H9 (cell line): ENCODE measurements around the gene LRRC52. TPM values are rescaled to one million over a fixed set of nuclear protein-coding genes. Genes with fewer than 3 reads are reported as not detected.

Experiments used
- DNase-seq: peaks from one replicate; pipeline ENCODE4 v3.0.0-alpha.2; 2017
- H2AFZ ChIP-seq: one replicate; pipeline ENCODE4 v1.6.1; 2013; ENCODE audit warnings: mild to moderate bottlenecking, low read length, control low read depth, moderate library complexity
- H2AK5ac ChIP-seq: 2 replicates; pipeline ENCODE4 v1.6.1; 2013; ENCODE audit warnings: low read length, control low read depth, mixed read lengths; ENCODE audit not compliant: insufficient read length
- H2BK120ac ChIP-seq: one replicate; pipeline ENCODE4 v1.6.1; 2013; ENCODE audit warnings: low read depth, mild to moderate bottlenecking, low read length, control low read depth, inconsistent platforms; ENCODE audit not compliant: poor library complexity, severe bottlenecking
- H2BK12ac ChIP-seq: 2 replicates; pipeline ENCODE4 v1.6.1; 2013; ENCODE audit warnings: low read length, control low read depth, mixed read lengths, low read depth; ENCODE audit not compliant: insufficient read length
- H2BK15ac ChIP-seq: 2 replicates; pipeline ENCODE4 v1.6.1; 2013; ENCODE audit warnings: low read depth, low read length, control low read depth
- H2BK20ac ChIP-seq: one replicate; pipeline ENCODE4 v1.6.1; 2013; ENCODE audit warnings: low read depth, mild to moderate bottlenecking, low read length, control low read depth, inconsistent platforms; ENCODE audit not compliant: poor library complexity, severe bottlenecking
- H2BK5ac ChIP-seq: 2 replicates; pipeline ENCODE4 v1.6.1; 2013; ENCODE audit warnings: low read length, control low read depth, mixed read lengths; ENCODE audit not compliant: insufficient read length
- H3K14ac ChIP-seq: 2 replicates; pipeline ENCODE4 v1.6.1; 2013; ENCODE audit warnings: low read length, control low read depth; ENCODE audit not compliant: insufficient read depth
- H3K18ac ChIP-seq: 2 replicates; pipeline ENCODE4 v1.6.1; 2013; ENCODE audit warnings: low read depth, mild to moderate bottlenecking, mixed read lengths, low read length, control low read depth; ENCODE audit not compliant: insufficient read length
- H3K23ac ChIP-seq: 2 replicates; pipeline ENCODE4 v1.6.1; 2013; ENCODE audit warnings: low read length, control low read depth, mixed read lengths, low read depth; ENCODE audit not compliant: insufficient read length
- H3K23me2 ChIP-seq: 2 replicates; pipeline ENCODE4 v1.6.1; 2013; ENCODE audit warnings: low read depth, mild to moderate bottlenecking, mixed read lengths, low read length, control low read depth; ENCODE audit not compliant: insufficient read length, poor library complexity, severe bottlenecking
- H3K27ac ChIP-seq: 2 replicates; pipeline ENCODE4 v1.5.1; 2013; ENCODE audit warnings: low read length, control low read depth, mixed read lengths, low read depth; ENCODE audit not compliant: insufficient read length
- H3K27me3 ChIP-seq: 2 replicates; pipeline ENCODE4 v1.6.1; 2013; ENCODE audit warnings: low read length, control low read depth, inconsistent platforms; ENCODE audit not compliant: insufficient read depth
- H3K4ac ChIP-seq: 2 replicates; pipeline ENCODE4 v1.6.1; 2013; ENCODE audit warnings: low read depth, mild to moderate bottlenecking, control low read depth, inconsistent platforms, low read length, moderate library complexity
- H3K4me1 ChIP-seq: 2 replicates; pipeline ENCODE4 v1.6.1; 2013; ENCODE audit warnings: low read length, control low read depth, inconsistent platforms; ENCODE audit not compliant: insufficient read depth
- H3K4me2 ChIP-seq: 2 replicates; pipeline ENCODE4 v1.6.1; 2013; ENCODE audit warnings: low read length, control low read depth, mixed read lengths; ENCODE audit not compliant: insufficient read length, insufficient read depth
- H3K56ac ChIP-seq: 2 replicates; pipeline ENCODE4 v1.6.1; 2013; ENCODE audit warnings: low read depth, mild to moderate bottlenecking, mixed read lengths, low read length, control low read depth; ENCODE audit not compliant: insufficient read length
- H3K79me1 ChIP-seq: 2 replicates; pipeline ENCODE4 v1.6.1; 2013; ENCODE audit warnings: low read depth, mild to moderate bottlenecking, moderate library complexity, low read length, control low read depth, inconsistent platforms; ENCODE audit not compliant: insufficient read depth, poor library complexity, severe bottlenecking
- H3K79me2 ChIP-seq: 2 replicates; pipeline ENCODE4 v1.6.1; 2013; ENCODE audit warnings: low read length, control low read depth, inconsistent platforms; ENCODE audit not compliant: insufficient read depth
- H3K9ac ChIP-seq: 2 replicates; pipeline ENCODE4 v1.6.1; 2013; ENCODE audit warnings: low read length, control low read depth, mixed read lengths; ENCODE audit not compliant: insufficient read length; ENCODE audit errors: extremely low read depth
- H3K9me3 ChIP-seq: one replicate; pipeline ENCODE4 v1.6.1; 2013; ENCODE audit warnings: low read depth, low read length, inconsistent platforms; ENCODE audit not compliant: control insufficient read depth
- H3T11ph ChIP-seq: one replicate; pipeline ENCODE4 v1.6.1; 2013; ENCODE audit warnings: mild to moderate bottlenecking, low read length, control low read depth, inconsistent platforms
- H4K20me1 ChIP-seq: one replicate; pipeline ENCODE4 v1.6.1; 2013; ENCODE audit not compliant: control insufficient read depth, insufficient read length, insufficient read depth
- H4K5ac ChIP-seq: 2 replicates; pipeline ENCODE4 v1.6.1; 2013; ENCODE audit warnings: low read depth, mild to moderate bottlenecking, mixed read lengths, low read length, control low read depth; ENCODE audit not compliant: insufficient read length
- H4K8ac ChIP-seq: replicated peaks from 2 replicates; pipeline ENCODE4 v1.6.1; 2013; ENCODE audit warnings: low read length, control low read depth, mixed read lengths, low read depth; ENCODE audit not compliant: insufficient read length
- H4K91ac ChIP-seq: 2 replicates; pipeline ENCODE4 v1.6.1; 2013; ENCODE audit warnings: low read depth, mild to moderate bottlenecking, moderate library complexity, mixed read lengths, low read length, control low read depth; ENCODE audit not compliant: insufficient read length
- H3K27ac Mint-ChIP-seq, 3 experiments: 2 replicates in 2 of 3; 3 replicates in 1 of 3; pipeline ENCODE4 v1.8.0; 2020 to 2021; ENCODE audit warnings: mixed read lengths in 3 of 3, mild to moderate bottlenecking in 1 of 3, moderate library complexity in 1 of 3
- H3K27me3 Mint-ChIP-seq: 2 replicates; pipeline ENCODE4 v1.8.0; 2021; ENCODE audit warnings: low read depth, mild to moderate bottlenecking, moderate library complexity, mixed read lengths
- H3K36me3 Mint-ChIP-seq, 3 experiments: 2 replicates in 2 of 3; 3 replicates in 1 of 3; pipeline ENCODE4 v1.8.0; 2020 to 2021; ENCODE audit warnings: low read depth in 3 of 3, mixed read lengths in 3 of 3; ENCODE audit not compliant: insufficient read depth in 1 of 3
- H3K4me1 Mint-ChIP-seq, 2 experiments: 2 replicates each; pipeline ENCODE4 v1.8.0; 2020; ENCODE audit warnings: mixed read lengths in 2 of 2
- H3K4me3 Mint-ChIP-seq, 2 experiments: 2 replicates in 1 of 2; 3 replicates in 1 of 2; pipeline ENCODE4 v1.8.0; 2020 to 2021; ENCODE audit warnings: mild to moderate bottlenecking in 2 of 2, mixed read lengths in 2 of 2, moderate library complexity in 1 of 2
- H3K9me3 Mint-ChIP-seq, 2 experiments: 2 replicates in 1 of 2; 3 replicates in 1 of 2; pipeline ENCODE4 v1.8.0; 2020; ENCODE audit warnings: mild to moderate bottlenecking in 2 of 2, mixed read lengths in 2 of 2, moderate library complexity in 1 of 2
- WGBS: extraction: QIAGEN DNeasy Blood & Tissue Kit; methylation state at CpG from one replicate; pipeline ENCODE4 v1.1.7; 2013; ENCODE audit warnings: missing lambda C conversion rate, low lambda C conversion rate, mixed read lengths; ENCODE audit not compliant: insufficient read length; ENCODE audit errors: extremely low coverage; 5-methylcytosine and 5-hydroxymethylcytosine counted together
- total RNA-seq: library from RNA; stranded (reverse); gene quantifications from 2 replicates; pipeline ENCODE4 v1.2.1, GENCODE V29; 2021
- TF ChIP-seq, protein P1 (sequence below): fragments of 200-600 bp; sonication (generic); conservative IDR thresholded peaks from 3 replicates; pipeline ENCODE4 v1.8.0; 2021; ENCODE audit warnings: antibody characterized with exemption, mild to moderate bottlenecking

Gene LRRC52
- total RNA-seq, 1 experiment from 2014 or later, result not detected

DNA sequence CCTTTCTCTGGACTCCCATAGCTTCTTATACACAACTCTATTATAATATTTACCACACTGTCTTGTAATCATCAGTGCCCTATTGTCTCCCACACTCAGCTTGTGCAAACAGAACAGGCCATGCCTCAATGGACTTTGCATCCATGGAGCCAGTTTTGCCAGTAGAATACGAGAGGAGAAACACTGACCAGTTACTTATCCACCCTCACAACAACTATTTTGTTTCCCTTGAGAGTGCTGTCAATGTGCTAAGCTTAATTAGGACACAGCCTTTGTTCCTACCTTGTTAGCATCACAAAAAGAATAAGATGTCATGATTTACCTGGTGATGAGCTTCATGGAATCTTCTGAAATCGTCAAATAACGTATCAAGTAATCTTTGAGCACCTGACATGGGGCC, 18.1 kb upstream of the LRRC52 start:
- Mint-ChIP-seq H3K36me3 (no peaks in the 10 kb centered on the region), H3K4me1 (peaks cover 10 to 13% of the 10 kb centered on the region in 2 experiments), H3K27ac (no peak overlapping the region), H3K9me3 (peaks cover 7 to 8% of the 10 kb centered on the region in 2 experiments; a peak in 3 of 5 replicates), H3K27me3 (peaks cover 1% of the 10 kb centered on the region; the same call in 1 of the 2 replicates), H3K4me3 (no peak overlapping the region)
- H2BK12ac ChIP-seq, result no peak overlapping the region
- no peaks in the 10 kb centered on the region for H3K79me2 ChIP-seq
- H3K23me2 ChIP-seq, result no peaks in the 10 kb centered on the region
- TF ChIP-seq, protein P1, sequence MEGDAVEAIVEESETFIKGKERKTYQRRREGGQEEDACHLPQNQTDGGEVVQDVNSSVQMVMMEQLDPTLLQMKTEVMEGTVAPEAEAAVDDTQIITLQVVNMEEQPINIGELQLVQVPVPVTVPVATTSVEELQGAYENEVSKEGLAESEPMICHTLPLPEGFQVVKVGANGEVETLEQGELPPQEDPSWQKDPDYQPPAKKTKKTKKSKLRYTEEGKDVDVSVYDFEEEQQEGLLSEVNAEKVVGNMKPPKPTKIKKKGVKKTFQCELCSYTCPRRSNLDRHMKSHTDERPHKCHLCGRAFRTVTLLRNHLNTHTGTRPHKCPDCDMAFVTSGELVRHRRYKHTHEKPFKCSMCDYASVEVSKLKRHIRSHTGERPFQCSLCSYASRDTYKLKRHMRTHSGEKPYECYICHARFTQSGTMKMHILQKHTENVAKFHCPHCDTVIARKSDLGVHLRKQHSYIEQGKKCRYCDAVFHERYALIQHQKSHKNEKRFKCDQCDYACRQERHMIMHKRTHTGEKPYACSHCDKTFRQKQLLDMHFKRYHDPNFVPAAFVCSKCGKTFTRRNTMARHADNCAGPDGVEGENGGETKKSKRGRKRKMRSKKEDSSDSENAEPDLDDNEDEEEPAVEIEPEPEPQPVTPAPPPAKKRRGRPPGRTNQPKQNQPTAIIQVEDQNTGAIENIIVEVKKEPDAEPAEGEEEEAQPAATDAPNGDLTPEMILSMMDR, result no peak
- no peak overlapping the region for H4K8ac ChIP-seq
- no peak overlapping the region for H3T11ph ChIP-seq
- no peak overlapping the region for H2AFZ ChIP-seq
- H3K4me2 ChIP-seq, result no peak overlapping the region
- WGBS, result no CpG with 5 or more reads among the region's 3 CpGs
- no peak overlapping the region for H3K14ac ChIP-seq
- DNase-seq, result no peak
- H3K27me3 ChIP-seq, result no peaks in the 10 kb centered on the region
- no peak overlapping the region for H3K23ac ChIP-seq
- no peak overlapping the region for H4K91ac ChIP-seq
- H3K9ac ChIP-seq, result no peak overlapping the region
- no peak overlapping the region for H3K18ac ChIP-seq
- H3K27ac ChIP-seq, result no peak overlapping the region
- no peaks in the 10 kb centered on the region for H3K9me3 ChIP-seq
- no peak overlapping the region for H4K5ac ChIP-seq
- no peak overlapping the region for H3K4ac ChIP-seq
- no peak overlapping the region for H2BK15ac ChIP-seq
- H2BK5ac ChIP-seq, result no peak overlapping the region
- no peak overlapping the region for H3K56ac ChIP-seq
- H2BK20ac ChIP-seq, result no peak overlapping the region
- H4K20me1 ChIP-seq, result no peaks in the 10 kb centered on the region
- H3K4me1 ChIP-seq, result no peaks in the 10 kb centered on the region
- H3K79me1 ChIP-seq, result no peaks in the 10 kb centered on the region
- no peak overlapping the region for H2AK5ac ChIP-seq
- no peak overlapping the region for H2BK120ac ChIP-seq
